Measurements from ENCODE around the gene GDPD4. TPM values are rescaled to one million over a fixed set of nuclear protein-coding genes. Genes with fewer than 3 reads are reported as not detected.
A peak's percentile ranks its signal among the peaks of the same experiment; 100 is the strongest.

GDPD4 gene
- total RNA-seq, 2 experiments from 2014 or later: not detected

GRCh38 chr11:77310721-77311120 lies 9.2 kb upstream of the GDPD4 start:
- Mint-ChIP-seq H3K4me1 (ENCODE audit: low read depth) (peaks cover 11% of the 10 kb centered on the region), H3K27ac (no peak overlapping the region), H3K27me3 (no peaks in the 10 kb centered on the region), H3K4me3 (no peak overlapping the region), H3K36me3 (ENCODE audit: low read depth) (no peaks in the 10 kb centered on the region), H3K9me3 (no peaks in the 10 kb centered on the region)
- intact Hi-C loops (cut with micrococcal nuclease): no loop called here
- ChIA-PET CTCF (no interaction called here), POLR2A (no interaction called here)
- TF ChIP-seq CTCF (IDR thresholded peaks at IDR 0.05): no peak
- DNase-seq (no peak), ATAC-seq (no peak)

GRCh38 chr11:77309401-77310085 lies 8.1 kb upstream of the GDPD4 start:
- Mint-ChIP-seq H3K4me3 (no peak overlapping the region), H3K27ac (no peak overlapping the region), H3K9me3 (no peaks in the 10 kb centered on the region), H3K27me3 (no peaks in the 10 kb centered on the region), H3K36me3 (ENCODE audit: low read depth) (no peaks in the 10 kb centered on the region), H3K4me1 (ENCODE audit: low read depth) (peaks cover 11% of the 10 kb centered on the region)
- ChIA-PET CTCF (no interaction called here), POLR2A (no interaction called here)
- intact Hi-C loops (cut with micrococcal nuclease): no loop called here
- ATAC-seq (no peak), DNase-seq (no peak)
- TF ChIP-seq CTCF (IDR thresholded peaks at IDR 0.05): no peak

GRCh38 chr11:77308838-77309237 lies 7.4 kb upstream of the GDPD4 start:
- peak; percentile 70 for ATAC-seq
- intact Hi-C loops (cut with micrococcal nuclease): no loop called here
- H3K27ac Mint-ChIP-seq: no peak overlapping the region

GRCh38 chr11:77303328-77303727 lies 1.8 kb upstream of the GDPD4 start:
- Mint-ChIP-seq H3K36me3 (ENCODE audit: low read depth) (no peaks in the 10 kb centered on the region), H3K9me3 (no peaks in the 10 kb centered on the region), H3K27me3 (no peaks in the 10 kb centered on the region), H3K27ac (no peak overlapping the region), H3K4me1 (ENCODE audit: low read depth) (no peaks in the 10 kb centered on the region), H3K4me3 (no peak overlapping the region)
- no peak for DNase-seq
- no peak for TF ChIP-seq CTCF (IDR thresholded peaks at IDR 0.05)
- CTCF ChIA-PET: no interaction called here
- no peak for ATAC-seq
- intact Hi-C loops (cut with micrococcal nuclease): no loop called here
- POLR2A ChIA-PET: no interaction called here

More at GRCh38 chr11:77308838-77309237, 7.4 kb upstream of the GDPD4 start:
- Mint-ChIP-seq H3K27me3 (no peaks in the 10 kb centered on the region), H3K4me3 (no peak overlapping the region), H3K4me1 (ENCODE audit: low read depth) (peaks cover 11% of the 10 kb centered on the region), H3K9me3 (no peaks in the 10 kb centered on the region), H3K36me3 (ENCODE audit: low read depth) (no peaks in the 10 kb centered on the region)
- TF ChIP-seq CTCF (IDR thresholded peaks at IDR 0.05): no peak
- POLR2A ChIA-PET: no interaction called here
- CTCF ChIA-PET: no interaction called here
- no peak for DNase-seq

GRCh38 chr11:77302752-77303151 lies 1.3 kb upstream of the GDPD4 start:
- ATAC-seq: no peak
- no peaks in the 10 kb centered on the region for H3K27me3 Mint-ChIP-seq
- H3K9me3 Mint-ChIP-seq: no peaks in the 10 kb centered on the region
- H3K36me3 Mint-ChIP-seq (ENCODE audit: low read depth): no peaks in the 10 kb centered on the region
- no peaks in the 10 kb centered on the region for H3K4me1 Mint-ChIP-seq (ENCODE audit: low read depth)
- no peak for DNase-seq
- no peak for TF ChIP-seq CTCF (IDR thresholded peaks at IDR 0.05)
- no peak overlapping the region for H3K27ac Mint-ChIP-seq
- POLR2A ChIA-PET: no interaction called here
- no peak overlapping the region for H3K4me3 Mint-ChIP-seq
- CTCF ChIA-PET: interaction anchor here (0.9 kb wide), 1 partner anchor 21 kb away, joined by 3 read pairs; no protein-coding TSS in a partner anchor
- intact Hi-C loops (cut with micrococcal nuclease): no loop called here
